GM21825 (cell line): ENCODE measurements around the gene QPRT.
"Not testable (repeated sequence)": the region's sequence is repeated elsewhere in the genome, so short reads cannot be mapped to it uniquely, and the experiment has no call there.

ENCODE experiments used
- ATAC-seq: cut with Tn5 transposase; IDR thresholded peaks from one replicate; pipeline ENCODE4 v1.9.1; 2021; ENCODE audit warnings: mild to moderate bottlenecking, moderate library complexity; ENCODE audit not compliant: unreplicated experiment

The QPRT gene

DNA sequence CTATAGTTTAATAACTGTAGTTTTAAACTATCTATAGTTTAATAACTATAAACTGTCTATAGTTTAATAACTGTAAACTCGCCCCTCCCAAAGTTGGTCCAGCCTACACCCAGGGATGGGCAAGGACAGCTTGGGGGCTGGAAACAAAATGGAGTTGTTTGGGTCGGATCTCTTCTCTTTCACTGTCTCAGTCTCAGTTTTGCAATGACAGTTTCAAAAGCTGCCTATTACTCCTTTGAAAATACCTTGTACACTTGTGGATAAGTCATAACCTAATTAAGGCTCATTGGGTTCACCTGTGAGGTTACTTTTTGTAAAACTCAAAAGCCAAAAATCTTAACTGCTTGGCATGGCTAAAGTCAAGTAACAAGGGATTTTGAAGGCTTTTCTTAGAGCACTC is 35.4 kb downstream of the QPRT start:
- ATAC-seq, result no peak

DNA sequence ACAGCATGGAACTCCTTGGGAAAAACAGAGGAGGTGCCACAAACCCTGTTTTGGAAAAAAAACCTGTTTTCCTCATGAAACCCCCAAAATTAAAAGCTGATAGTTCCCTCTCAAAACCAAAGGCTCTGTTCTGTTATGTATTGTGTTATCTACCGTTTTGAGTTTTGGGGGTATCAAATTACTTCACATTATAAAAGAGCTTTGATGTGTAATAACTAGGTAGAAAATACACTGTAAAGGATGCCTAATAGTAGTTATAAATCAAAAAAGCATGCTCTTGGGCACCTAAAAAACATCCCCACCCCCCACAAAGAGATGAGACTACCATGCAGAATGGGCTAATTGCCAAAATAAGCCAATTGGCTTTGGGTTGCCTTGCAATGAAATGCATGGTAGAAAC is 36.0 kb downstream of the QPRT start:
- ATAC-seq, result no peak

DNA sequence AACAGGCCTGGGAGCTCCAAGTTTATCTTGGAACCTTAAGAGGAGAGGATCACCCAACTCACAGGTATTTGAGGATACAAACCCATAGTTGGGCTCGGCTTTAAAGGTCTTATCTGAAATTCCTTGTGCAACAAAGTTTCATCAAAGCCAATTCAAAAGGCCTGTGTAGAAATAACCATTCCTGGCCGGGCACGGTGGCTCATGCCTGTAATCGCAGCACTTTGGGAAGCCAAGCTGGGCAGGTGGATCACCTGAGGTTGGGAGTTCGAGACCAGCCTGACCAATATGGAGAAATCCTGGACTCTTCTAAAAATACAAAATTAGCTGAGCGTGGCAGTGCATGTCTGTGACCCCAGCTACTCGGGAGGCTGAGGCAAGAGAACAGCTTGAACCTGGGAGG is 38.1 kb downstream of the QPRT start:
- ATAC-seq, result no peak

DNA sequence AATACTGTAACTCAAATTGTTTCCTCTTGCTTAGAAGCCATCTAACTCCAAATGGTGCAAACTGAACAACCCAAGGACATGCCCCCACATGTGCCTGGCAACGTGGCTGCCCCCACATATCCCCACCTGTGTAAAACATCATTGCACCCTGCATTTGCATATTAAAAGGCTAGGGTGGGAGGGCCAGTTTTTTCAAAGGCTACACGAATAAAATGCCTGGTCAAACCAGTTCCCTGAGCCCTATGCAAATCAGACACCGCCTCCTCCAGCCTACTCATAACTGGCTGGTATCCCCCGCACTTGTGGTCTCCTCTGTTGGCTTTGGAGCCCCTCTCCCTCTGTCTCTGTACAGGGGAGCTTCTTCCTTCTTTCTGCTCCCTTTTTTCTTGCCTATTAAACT is 40.1 kb downstream of the QPRT start:
- no peak for ATAC-seq

DNA sequence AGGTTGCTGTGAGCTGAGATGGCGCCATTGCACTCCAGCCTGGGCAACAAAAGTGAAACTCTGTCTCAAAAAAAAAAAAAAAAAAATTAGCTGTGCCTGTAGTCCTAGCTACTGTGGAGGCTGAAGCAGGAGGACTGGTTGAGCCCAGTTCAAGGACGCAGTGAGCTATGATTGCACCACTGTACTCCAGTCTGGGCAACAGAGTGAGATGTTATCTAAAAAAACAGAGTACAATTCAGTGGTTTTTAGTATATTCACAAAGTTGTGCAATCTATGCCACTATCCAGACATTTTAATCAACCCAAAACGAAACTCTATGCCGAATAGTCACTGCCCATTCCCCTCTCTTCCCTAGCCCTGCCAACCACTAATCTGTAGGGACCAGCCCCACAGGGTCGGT is 41.7 kb downstream of the QPRT start:
- ATAC-seq, result no peak

DNA sequence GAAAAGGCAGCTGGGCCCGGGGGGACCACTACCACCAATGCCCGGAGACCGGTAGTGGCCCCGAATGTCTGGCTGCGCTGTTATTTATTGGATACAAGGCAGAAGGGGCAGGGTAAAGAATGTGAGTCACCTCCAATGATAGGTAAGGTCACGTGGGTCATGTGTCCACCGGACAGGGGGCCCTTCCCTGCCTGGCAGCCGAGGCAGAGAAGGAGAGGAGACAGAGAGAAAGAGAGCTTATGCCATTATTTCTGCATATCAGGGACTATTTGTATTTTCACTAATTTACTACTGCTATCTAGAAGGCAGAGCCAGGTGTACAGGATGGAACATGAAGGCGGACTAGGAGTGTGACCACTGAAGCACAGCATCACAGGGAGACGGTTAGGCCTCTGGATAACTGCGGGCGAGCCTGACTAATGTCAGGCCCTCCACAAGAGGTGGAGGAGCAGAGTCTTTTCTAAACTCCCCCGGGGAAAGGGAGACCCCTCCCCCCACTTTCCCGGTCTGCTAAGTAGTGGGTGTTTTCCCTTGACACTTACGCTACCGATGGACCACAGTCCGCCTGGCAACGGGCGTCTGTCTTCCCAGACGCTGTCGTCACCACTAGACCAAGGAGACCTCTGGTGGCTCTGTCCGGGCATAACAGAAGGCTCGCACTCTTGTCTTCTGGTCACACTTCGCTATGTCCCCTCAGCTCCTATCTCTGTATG is 42.3 kb downstream of the QPRT start:
- ATAC-seq, result not testable (repeated sequence)

DNA sequence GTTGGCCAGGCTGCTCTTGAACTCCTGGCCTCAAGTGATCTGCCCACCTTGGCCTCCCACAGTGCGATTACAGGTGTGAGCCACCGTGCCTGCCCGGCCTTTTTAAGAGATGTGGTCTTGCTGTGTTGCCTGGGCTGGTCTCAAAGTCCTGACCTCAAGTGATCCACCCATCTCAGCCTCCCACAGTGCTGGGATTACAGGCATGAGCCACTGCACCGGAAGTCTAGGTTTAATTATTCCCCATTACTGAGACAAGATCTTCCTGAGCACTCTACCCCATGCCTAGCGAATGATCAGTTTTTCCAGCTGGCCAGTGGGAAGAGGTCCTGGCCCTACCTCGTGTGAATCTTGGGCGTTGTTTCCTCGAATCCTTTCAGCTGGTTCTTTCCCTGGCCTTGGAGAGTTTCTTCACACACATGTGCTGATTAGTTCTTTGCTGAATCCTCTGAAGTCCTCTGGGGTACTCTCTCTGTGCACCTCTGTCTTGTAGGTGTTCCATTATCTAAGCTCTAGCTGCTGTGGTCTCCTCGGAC is 47.9 kb downstream of the QPRT start:
- no peak for ATAC-seq

DNA sequence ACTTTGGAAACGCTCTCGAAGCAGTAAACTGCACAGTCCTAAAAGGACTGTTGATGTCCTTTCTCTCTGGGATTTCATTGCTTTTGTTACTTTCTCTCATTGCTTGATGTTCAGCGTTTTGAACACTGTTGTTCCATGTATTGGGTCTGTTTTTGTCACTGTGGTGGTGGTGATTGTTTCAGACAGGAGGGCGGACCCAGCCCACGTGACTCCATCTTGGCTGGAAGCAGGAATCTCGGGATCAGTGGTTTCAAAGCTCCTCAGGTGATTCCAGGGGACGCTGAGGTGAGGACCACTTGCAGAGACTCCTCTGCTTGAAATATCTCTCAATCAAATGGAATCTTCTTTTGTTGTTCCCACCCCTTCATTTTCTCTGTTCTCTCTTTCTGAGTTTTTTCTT is 48.5 kb downstream of the QPRT start:
- ATAC-seq, result no peak

DNA sequence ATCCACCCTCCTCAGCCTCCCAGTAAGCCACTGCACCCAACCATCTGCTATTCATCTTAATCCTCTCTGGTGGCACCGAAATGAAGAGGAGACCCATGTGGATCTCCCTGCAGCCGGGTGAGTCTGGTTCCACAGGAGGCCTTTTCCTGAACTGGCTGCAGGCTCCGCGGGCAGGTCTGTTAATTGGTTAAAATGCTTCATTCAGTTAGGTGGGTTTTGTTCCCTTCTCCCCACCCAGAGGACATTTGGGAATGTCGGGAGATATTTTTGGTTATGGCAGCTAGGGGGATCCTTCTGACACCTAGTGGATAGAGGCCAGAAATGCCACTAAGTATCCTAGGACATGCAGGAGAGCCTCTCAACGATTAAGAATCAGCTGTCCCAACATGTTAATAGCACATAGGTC is 50.1 kb downstream of the QPRT start:
- no peak for ATAC-seq

DNA sequence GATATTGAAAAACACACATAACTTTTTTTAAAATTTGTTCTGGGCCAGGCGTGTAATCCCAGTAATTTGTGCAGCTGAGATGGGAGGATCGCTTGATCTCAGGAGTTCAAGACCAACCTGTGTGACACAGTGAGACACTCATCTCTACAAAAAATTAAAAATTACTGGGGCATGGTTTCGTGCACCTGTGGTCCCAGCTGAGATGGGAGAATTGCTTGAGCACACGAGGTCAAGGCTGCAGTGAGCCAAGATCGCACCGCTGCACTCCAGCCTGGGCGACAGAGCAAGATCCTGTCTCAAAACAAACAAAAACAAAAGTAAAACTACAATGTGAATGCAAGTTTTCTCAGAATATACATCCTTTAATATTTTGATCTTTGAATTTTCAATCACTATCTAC is 51.7 kb downstream of the QPRT start:
- no peak for ATAC-seq

DNA sequence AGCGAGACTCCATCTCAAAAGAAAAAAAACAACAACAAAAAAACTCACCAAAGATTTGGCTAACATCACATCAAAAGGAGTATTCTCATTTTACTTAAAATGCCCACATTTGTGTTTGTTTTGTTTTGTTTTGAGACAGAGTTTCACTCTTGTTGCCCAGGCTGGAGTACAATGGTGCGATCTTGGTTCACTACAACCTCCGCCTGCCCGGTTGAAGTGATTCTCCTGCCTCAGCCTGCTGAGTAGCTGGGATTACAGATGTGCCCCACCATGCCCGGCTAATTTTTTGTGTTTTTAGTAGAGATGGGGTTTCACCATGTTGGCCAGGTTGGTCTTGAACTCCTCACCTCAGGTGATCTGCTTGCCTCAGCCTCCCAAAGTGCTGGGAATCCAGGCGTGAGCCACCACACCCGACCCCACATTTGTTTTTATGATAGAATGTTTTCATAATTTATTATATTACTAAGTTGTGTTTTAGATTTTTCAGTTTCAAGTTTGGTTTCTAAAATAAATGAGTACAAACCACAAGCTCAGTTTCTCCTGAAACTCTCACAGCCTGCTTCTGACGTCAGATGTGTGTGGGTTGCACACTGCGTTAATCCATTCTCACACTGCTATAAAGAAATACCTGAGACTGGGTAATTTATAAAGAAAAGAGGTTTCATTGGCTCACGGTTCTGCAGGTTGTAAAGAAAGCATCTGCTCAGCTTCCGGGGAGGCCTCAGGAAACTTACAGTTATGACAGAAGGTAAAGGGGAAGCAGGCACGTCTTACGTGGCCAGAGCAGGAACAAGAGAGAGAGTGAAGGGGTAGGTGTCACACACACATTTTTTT is 53.0 kb downstream of the QPRT start:
- peak; percentile 57 for ATAC-seq

DNA sequence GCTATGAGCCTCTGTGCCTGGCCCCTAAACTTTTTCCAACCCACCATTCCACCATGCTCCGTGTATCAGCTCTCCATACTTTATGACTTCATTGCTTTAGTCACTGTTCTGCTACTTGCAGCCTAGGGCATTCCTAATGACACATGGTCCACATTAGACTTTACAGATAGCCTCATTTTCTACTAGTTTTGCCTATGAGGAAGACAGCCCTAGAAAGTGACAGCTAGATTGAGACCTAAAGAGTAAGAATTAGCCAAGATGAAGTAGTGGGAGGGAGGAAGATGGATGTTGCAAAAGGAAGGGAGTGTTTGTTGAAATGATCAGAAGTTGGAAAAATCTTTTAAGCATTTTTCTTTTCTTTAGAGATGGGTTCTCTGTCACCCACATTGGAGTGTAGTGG is 55.8 kb downstream of the QPRT start:
- ATAC-seq, result no peak

DNA sequence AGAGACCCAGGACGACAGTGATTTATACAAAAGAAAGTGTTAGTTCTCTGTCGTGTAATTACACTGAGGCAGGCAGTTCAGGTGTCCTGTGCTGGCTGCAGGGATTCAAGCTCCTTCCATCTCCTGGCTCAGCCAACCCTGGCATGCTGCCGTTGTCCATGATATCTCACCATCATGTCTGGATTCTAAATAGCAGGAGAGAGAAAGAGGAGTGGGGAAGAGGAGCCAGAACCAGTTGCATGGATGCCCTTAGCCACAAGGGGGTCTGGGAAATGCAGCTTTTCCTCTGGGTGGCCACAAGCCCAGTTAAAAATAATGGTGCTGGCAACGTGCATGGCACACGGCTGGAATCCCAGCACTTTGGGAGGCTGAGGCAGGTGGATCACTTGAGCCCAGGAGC is 57.1 kb downstream of the QPRT start:
- ATAC-seq, result no peak

DNA sequence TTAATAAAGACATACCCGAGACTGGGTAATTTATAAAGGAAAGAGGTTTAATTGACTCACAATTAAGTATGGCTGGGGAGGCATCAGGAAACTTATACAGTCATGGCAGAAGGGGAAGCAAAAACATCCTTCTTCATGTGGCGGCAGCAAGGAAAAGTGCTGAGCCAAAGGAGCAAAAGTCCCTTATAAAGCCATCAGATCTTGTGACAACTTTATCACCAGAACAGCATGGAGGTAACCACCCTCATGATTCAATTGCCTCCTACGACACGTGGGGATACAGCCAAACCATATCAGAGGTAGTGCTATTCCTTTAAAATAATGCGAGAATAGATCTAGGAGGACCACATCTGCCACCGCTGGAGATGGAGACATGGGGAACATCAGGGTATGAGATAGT is 57.8 kb downstream of the QPRT start:
- no peak for ATAC-seq

DNA sequence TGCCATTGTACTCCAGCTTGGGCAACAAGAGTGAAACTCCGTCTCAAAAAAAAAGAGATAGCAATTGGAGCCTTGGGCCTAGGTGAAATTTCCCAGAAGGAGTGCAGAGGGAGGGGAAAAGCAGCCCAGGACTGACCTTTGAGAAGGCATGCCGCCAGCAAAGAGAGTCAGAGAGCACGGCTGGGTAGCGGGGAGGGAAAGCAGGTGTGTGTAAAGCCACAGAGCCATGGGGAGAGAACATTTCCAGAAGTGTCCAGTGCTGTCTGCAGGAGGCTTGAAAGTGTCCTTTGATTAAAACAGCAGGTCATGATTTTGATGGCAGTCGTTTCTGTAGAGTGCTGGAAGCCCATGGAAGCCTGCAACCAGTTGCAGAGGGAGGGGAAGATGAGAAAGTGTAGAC is 58.7 kb downstream of the QPRT start:
- no peak for ATAC-seq

DNA sequence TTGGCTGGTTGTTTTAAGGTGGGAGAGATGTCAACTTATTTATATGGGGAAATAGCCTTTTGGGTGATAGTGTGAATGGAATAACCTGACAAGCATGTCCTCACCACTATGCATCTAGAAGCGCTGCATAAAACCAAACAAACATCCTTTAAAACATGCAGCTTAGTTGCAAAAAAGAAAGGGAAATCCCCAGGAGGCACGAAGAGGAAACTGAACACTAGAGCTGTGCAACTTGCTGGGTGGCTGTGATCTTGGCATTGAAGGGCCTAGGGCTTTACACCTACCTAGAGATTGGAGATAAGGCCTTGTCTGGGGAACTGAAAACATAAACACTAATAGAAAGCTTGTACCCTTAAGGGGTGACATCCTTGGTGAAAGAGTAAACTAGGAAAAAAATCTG is 59.5 kb downstream of the QPRT start:
- peak; percentile 64 for ATAC-seq

DNA sequence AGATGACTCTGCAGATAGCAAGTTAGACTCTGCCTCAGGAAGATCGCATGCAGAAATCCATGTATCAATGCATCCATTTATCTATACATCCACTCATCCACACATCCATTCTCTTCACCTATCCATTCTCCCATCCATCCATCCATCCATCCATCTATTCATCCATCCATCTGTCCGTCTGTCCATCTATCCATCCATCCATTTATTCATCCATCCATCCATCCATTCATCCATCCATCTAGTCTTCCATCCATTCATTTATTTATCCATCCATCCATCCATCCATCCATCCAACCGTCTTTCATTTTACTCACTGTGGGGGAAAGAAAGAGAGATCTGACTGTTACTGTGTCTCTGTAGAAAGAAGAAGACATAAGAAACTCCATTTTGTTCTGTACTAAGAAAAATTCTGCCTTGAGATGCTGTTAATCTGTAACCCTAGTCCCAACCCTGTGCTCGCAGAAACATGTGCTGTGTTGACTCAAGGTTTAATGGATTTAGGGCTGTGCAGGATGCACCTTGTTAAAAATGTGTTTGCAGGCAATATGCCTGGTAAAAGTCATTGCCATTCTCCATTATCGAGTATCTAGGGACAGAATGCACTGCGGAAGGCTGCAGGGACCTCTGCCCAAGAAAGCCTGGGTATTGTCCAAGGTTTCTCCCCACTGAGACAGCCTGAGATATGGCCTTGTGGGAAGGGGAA is 61.1 kb downstream of the QPRT start:
- not testable (repeated sequence) for ATAC-seq

DNA sequence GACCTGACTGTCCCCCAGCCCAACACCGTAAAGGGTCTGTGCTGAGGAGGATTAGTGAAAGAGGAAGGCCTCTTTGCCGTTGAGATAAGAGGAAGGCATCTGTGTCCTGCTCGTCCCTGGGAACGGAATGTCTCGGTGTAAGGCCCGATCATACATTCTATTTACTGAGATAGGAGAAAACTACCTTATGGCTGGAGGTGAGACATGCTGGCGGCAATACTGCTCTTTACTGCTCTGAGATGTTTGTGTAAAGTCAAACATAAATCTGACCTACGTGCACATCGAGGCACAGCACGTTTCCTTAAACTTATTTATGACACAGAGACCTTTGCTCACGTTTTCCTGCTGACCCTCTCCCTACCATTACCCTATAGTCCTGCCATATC is 61.6 kb downstream of the QPRT start:
- ATAC-seq, result not testable (repeated sequence)

DNA sequence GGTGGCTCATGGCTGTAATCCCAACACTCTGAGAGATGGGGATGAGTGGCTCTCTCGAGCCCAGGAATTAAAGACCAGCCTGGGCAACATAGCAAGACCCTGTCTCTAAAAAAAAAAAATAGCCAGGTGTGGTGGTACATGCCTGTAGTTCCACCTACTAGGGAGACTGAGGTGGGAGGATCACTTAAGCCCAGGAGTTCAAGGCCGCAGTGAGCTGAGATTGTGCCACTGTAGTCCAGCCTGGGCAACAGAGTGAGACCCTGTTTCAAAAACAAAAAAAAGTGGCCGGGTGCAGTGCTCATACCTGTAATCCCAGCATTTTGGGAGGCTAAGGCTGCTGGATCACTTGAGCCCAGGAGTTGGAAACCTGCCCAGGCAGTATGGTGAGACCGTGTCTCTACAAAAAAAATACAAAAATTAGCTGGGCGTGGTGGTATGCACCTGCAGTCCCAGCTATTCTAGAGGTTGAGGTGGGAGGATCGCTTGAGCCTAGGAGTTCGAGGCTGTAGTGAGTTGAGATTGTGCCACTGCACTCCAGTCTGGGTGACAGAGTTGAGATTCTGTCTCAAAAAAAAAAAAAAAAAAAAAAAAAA is 63.8 kb downstream of the QPRT start:
- ATAC-seq, result no peak

DNA sequence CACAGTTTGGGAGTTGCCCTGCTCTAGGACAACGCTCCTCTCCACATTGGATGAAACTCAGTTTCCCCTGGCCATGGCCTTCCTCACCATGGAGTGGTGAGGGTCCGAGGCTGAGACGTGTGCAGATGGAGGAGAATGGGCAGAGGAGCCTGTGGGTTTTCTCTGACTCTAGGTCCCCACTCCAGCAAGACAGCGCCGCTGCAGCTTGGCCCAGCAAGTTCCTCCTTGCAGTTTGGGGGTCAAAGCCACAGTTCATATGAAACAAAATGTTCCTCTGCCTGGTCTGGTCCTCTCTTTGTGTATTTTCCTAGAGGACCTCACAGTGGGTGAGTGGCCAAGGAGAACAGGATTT is 64.5 kb downstream of the QPRT start:
- ATAC-seq, result no peak

DNA sequence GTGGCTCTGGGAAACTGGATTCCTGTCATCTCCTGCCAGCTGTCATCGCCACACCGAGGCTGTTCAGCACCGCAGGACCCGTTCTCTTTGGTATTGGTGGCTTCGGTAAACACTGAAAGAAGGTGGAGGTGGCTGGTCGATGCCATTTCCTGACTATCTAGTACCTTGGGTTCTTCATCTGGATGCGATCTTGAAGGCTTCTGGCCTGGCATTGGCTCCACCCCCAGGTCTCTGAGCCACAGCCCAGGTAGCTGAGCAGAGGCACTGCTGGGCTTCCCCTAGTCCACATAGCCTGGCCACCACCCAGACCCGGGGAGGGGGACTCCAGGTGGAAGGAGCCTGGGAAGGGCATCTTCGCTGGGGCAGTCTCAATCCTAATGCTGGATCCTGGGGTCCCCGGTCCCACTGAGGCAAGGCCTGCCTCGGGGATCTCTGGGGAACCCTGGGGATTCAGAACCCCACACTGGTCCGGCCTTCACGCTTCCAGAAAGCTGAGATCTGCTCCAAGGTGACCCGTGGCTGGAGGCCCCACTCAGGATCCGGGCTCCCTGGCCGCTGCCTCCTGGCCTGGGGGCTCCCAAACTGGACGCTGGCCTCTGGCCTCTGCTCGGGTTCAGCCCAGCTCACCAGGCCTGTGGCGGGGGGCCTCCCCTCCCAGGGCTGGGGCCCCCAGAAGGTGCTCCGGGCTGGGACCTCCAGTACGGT is 65.0 kb downstream of the QPRT start:
- no peak for ATAC-seq
